Brain microvascular endothelial cell (primary cell): ENCODE results near the gene LCAT.
"Not testable (repeated sequence)": the region's sequence is repeated elsewhere in the genome, so short reads cannot be mapped to it uniquely, and the experiment has no call there.

Experiments
- DNase-seq: peaks from one replicate; pipeline ENCODE4 v3.0.0-alpha.2; 2020
- H3K27ac ChIP-seq: fragments of 250-450 bp; sonication (Bioruptor Pico); 2 replicates; pipeline ENCODE4 v1.5.1; 2020; ENCODE audit warnings: mild to moderate bottlenecking, moderate library complexity
- H3K27me3 ChIP-seq: fragments of 250-450 bp; sonication (Bioruptor Pico); replicated peaks from 2 replicates; pipeline ENCODE4 v1.5.1; 2020; ENCODE audit warnings: mild to moderate bottlenecking
- H3K36me3 ChIP-seq: fragments of 250-450 bp; sonication (Bioruptor Pico); replicated peaks from 2 replicates; pipeline ENCODE4 v1.5.1; 2020; ENCODE audit warnings: mild to moderate bottlenecking
- H3K4me3 ChIP-seq: 2 replicates; pipeline ENCODE4 v1.5.1; 2011; ENCODE audit warnings: low read depth, mild to moderate bottlenecking, control low read depth, low read length, moderate library complexity
- CTCF ChIP-seq: IDR thresholded peaks from 2 replicates; pipeline ENCODE4 v1.5.1; 2011; ENCODE audit warnings: low read depth, mild to moderate bottlenecking, moderate library complexity, low read length, control low read depth, inconsistent platforms; ENCODE audit errors: missing control alignments
- in situ Hi-C: cut with HindIII; loops from 2 replicates; pipeline ENCODE4 v1.10.0; 2017; ENCODE audit warnings: low sequenced_read_pairs, low pct_ligation_motif_present

Gene LCAT

DNA sequence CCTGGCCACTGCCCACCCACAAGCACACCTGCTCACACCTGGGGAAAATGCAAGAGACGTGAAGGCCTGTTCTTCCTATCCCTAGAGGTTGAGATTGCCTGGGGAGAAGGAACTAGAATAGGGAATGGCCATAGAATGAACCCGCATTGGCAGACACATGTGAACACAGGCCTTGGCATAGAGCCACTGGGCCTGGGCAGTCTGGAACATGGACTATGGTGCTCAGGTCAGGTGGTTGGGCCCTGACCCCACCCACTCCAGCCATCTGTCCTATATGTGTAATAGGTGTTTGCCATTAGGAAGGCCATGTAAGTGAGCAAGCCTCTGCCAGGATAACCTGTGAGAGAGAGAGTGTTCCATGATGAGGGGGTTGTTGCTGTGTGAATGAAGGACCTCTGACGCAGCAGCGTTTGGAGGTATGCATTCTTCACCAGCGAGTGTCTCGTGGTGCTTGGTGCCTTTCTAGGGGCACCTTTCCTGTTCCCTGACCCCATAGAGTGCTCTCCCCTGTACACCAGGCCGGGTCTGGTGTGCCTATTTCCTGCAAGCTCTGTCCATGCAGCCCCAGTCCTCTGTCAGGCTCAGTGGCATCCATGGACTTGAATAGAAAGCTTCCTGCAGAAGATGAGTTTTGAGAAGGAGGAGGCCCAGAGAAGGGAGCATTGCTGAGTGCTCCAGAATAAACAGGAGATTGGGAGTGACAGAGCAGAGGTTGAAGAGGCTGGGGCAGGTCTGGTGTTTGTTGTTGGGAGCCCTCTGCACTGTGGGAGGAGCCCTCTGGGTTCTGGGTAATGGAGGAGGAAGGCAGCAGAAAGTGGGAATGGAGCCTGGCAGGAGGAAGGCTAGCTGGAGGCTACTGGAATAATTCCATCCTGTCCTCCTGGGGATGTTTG lies 27.8 kb downstream of the LCAT start:
- H3K36me3 ChIP-seq: peaks cover 3% of the 10 kb centered on the region
- DNase-seq: no peak
- H3K27ac ChIP-seq: no peak overlapping the region
- H3K27me3 ChIP-seq: no peaks in the 10 kb centered on the region
- in situ Hi-C loops: loop anchor here (25.0 kb wide), 2 partner anchors 104 to 204 kb away; partner anchors contain the start of genes GFOD2, RANBP10 and TSNAXIP1
- TF ChIP-seq CTCF: no peak
- no peak overlapping the region for H3K4me3 ChIP-seq

DNA sequence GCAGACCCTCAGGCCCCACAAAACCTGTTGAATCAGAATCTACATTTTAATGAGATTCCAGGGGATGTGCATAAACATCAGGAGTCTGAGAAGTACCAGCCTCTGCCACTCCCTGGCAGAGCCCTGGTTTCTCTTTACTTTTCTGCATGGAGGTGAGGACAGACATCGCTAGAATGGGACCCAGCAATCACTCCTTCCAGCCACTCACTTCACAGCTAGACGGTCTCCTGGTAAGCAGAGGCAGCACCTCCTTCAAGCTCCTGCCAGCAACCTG lies 28.5 kb downstream of the LCAT start:
- H3K4me3 ChIP-seq, H3K27me3 ChIP-seq, H3K36me3 ChIP-seq, DNase-seq, H3K27ac ChIP-seq: not testable (repeated sequence)
- in situ Hi-C loops: loop anchor here (25.0 kb wide), 2 partner anchors 103 to 203 kb away; partner anchors contain the start of genes GFOD2, RANBP10 and TSNAXIP1

DNA sequence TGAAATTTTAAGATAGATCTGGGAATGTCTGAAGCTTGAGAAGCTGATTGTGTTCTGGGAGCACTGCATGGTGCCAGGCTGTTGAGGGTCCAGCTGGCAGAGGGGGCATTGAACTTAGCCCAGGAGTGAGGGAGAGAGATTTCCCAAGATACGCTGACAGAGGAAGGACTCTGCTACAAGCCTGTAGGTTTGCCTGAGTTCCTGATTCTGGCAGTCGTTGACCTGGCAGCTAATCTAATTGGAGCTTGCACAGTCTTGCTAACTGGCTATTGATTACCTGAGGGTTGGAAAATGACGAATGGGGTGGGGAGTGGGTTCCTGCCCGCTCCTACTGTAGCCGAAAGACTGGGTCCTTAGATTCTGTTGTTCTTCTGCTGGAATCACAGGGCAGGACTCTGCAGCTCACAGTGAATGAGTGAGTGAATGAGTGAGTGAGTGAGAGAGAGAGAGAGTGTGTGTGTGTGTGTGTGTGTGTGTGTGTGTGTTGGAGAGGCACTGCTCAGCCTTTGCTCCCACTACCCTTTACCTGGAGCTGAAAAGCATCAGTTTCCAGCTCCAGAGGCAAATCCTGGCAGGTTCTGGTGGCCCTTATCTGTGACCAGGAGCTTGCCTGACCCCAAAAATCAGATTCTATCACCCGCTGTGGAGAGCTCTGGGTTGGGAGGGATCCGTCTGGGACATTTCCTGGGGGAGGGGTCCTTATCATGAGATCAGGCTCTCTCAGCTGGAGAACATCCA lies 29.0 kb downstream of the LCAT start:
- peaks cover 6% of the 10 kb centered on the region for H3K36me3 ChIP-seq
- in situ Hi-C loops: loop anchor here (25.0 kb wide), 2 partner anchors 103 to 203 kb away; partner anchors contain the start of genes GFOD2, RANBP10 and TSNAXIP1
- H3K27ac ChIP-seq: no peak overlapping the region
- no peak for DNase-seq
- TF ChIP-seq CTCF: no peak
- no peaks in the 10 kb centered on the region for H3K27me3 ChIP-seq
- no peak overlapping the region for H3K4me3 ChIP-seq

DNA sequence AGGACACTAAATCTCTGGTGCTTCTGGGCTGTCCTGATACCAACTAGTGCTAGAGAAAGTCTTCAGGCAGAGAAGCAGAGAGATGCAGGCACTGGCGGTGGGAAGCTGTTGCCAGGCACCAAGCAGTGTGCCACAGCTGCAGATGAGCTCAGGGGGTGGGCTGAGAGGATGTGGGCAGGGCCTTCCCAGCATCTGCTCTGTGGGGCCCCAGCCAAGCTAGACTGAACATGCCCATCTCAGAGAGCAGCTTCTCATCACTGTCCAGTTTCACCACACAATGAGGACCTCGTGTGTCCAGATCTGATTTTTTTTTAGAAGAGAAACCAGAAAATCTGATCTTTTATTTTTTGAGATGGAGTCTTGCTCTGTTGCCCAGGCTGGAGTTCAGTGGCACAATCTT lies 33.8 kb downstream of the LCAT start:
- H3K4me3 ChIP-seq: no peak overlapping the region
- in situ Hi-C loops: loop anchor here (25.0 kb wide), 2 partner anchors 98 to 198 kb away; partner anchors contain the start of genes GFOD2, RANBP10 and TSNAXIP1
- H3K27me3 ChIP-seq: no peaks in the 10 kb centered on the region
- no peak for DNase-seq
- no peak overlapping the region for H3K27ac ChIP-seq
- peaks cover 15% of the 10 kb centered on the region for H3K36me3 ChIP-seq
- TF ChIP-seq CTCF: no peak

- in situ Hi-C loops: loop anchor here (25.0 kb wide), 2 partner anchors 97 to 197 kb away; partner anchors contain the start of genes GFOD2, RANBP10 and TSNAXIP1
- no peak for DNase-seq
- Histone ChIP-seq H3K4me3 (no peak overlapping the region), H3K27ac (no peak overlapping the region), H3K36me3 (peaks cover 15% of the 10 kb centered on the region), H3K27me3 (no peaks in the 10 kb centered on the region)
- TF ChIP-seq CTCF: no peak
These were observed 34.7 kb downstream of the LCAT start for GRCh38 chr16:67909056-67909742.
